MM.1S (cell line): Measurements from ENCODE around the gene AKAP3.

ENCODE experiments used
- CTCF ChIP-seq: fragments of 300-600 bp; sonication (generic); IDR thresholded peaks from 2 replicates; pipeline ENCODE4 v1.5.1; 2016; ENCODE audit warnings: antibody characterized with exemption, low read length, mixed read lengths
- EZH2 ChIP-seq: fragments of 300-600 bp; sonication (generic); optimal IDR thresholded peaks from 2 replicates; pipeline ENCODE3; 2017; ENCODE audit warnings: low read depth, mild to moderate bottlenecking, antibody characterized with exemption, low read length, mixed read lengths

GRCh38 chr12:4591180-4591687 is 57.6 kb downstream of the AKAP3 start:
- TF ChIP-seq CTCF: no peak
- no peak for TF ChIP-seq EZH2
